HepG2 (cell line): ENCODE measurements around the gene HYAL2. TPM values are rescaled to one million over a fixed set of nuclear protein-coding genes. Genes with fewer than 3 reads are reported as not detected.
A peak's percentile ranks its signal among the peaks of the same experiment; 100 is the strongest.

Source experiments
- ARNT ChIP-seq: fragments of 450-650 bp; IDR thresholded peaks from 2 replicates; pipeline ENCODE4 v1.6.1; 2017
- E2F5 ChIP-seq: sonication (generic); formaldehyde crosslinking; conservative IDR thresholded peaks from 2 replicates; pipeline ENCODE4 v1.4.0; 2020; ENCODE audit warnings: missing genetic modification reagents
- FOXO1 ChIP-seq: sonication (generic); formaldehyde crosslinking; IDR thresholded peaks from 2 replicates; pipeline ENCODE4 v1.4.0; 2020; ENCODE audit warnings: missing genetic modification reagents
- GPN1 ChIP-seq: sonication (generic); formaldehyde crosslinking; IDR thresholded peaks from 2 replicates; pipeline ENCODE4 v1.5.1; 2020; ENCODE audit warnings: missing genetic modification reagents, borderline replicate concordance
- HMGA1 ChIP-seq: sonication (generic); formaldehyde crosslinking; conservative IDR thresholded peaks from 2 replicates; pipeline ENCODE4 v1.4.0; 2020; ENCODE audit warnings: missing genetic modification reagents
- HOXA3 ChIP-seq: sonication (generic); formaldehyde crosslinking; IDR thresholded peaks from 2 replicates; pipeline ENCODE4 v1.5.0; 2020; ENCODE audit warnings: missing genetic modification reagents
- MBD4 ChIP-seq: IDR thresholded peaks from 2 replicates; pipeline ENCODE4 v1.6.1; 2012; ENCODE audit warnings: low read length, inconsistent platforms, borderline replicate concordance
- SETDB1 ChIP-seq: sonication (generic); formaldehyde crosslinking; IDR thresholded peaks from 2 replicates; pipeline ENCODE4 v1.5.1; 2020; ENCODE audit warnings: missing genetic modification reagents, mild to moderate bottlenecking, borderline replicate concordance
- SMC3 ChIP-seq: IDR thresholded peaks from 2 replicates; pipeline ENCODE4 v1.6.1; 2011; ENCODE audit warnings: low read length, improper control_type of control experiment
- U2AF1 ChIP-seq: fragments of 200-400 bp; formaldehyde crosslinking; optimal IDR thresholded peaks from 2 replicates; pipeline ENCODE3; 2017; ENCODE audit warnings: mild to moderate bottlenecking, low read depth, low read length
- ZEB1 ChIP-seq: IDR thresholded peaks from 2 replicates; pipeline ENCODE4 v1.6.1; 2012; ENCODE audit warnings: mild to moderate bottlenecking, low read depth, inconsistent platforms; ENCODE audit not compliant: insufficient replicate concordance
- ZMYM3 ChIP-seq: sonication (generic); formaldehyde crosslinking; IDR thresholded peaks from 2 replicates; pipeline ENCODE4 v1.5.1; 2020; ENCODE audit warnings: mild to moderate bottlenecking, missing genetic modification reagents
- ZNF101 ChIP-seq: sonication (generic); formaldehyde crosslinking; IDR thresholded peaks from 2 replicates; pipeline ENCODE4 v1.4.0; 2020; ENCODE audit warnings: mild to moderate bottlenecking, low read depth, missing genetic modification reagents, borderline replicate concordance
- ZNF205 ChIP-seq: IDR thresholded peaks from 2 replicates; pipeline ENCODE4 v1.6.1; 2018; ENCODE audit warnings: missing biosample characterization, missing genetic modification reagents
- ZNF460 ChIP-seq: sonication (generic); formaldehyde crosslinking; IDR thresholded peaks from 2 replicates; pipeline ENCODE4 v1.5.1; 2020; ENCODE audit warnings: missing genetic modification reagents, mild to moderate bottlenecking, borderline replicate concordance
- ZNF556 ChIP-seq: sonication (generic); formaldehyde crosslinking; IDR thresholded peaks from 2 replicates; pipeline ENCODE4 v1.4.0; 2020; ENCODE audit warnings: mild to moderate bottlenecking, missing genetic modification reagents, borderline replicate concordance
- ZSCAN21 ChIP-seq: sonication (generic); formaldehyde crosslinking; IDR thresholded peaks from 2 replicates; pipeline ENCODE4 v1.8.0; 2022; ENCODE audit warnings: mild to moderate bottlenecking, missing genetic modification reagents, moderate library complexity, borderline replicate concordance
- polyA plus RNA-seq, 8 experiments: library from polyadenylated mRNA; depleted of rRNA in 3 of 8; stranded (reverse) in 7 of 8; unstranded in 1 of 8; fragments of >200 nt; fragmentation: Illumina TruSeq in 4 of 8; extraction: Trizol in 4 of 8; gene quantifications; 2 replicates each; pipeline versions ENCODE4 v1.2.1 to v1.2.3, GENCODE V29; 2011 to 2016; ENCODE audit warnings: low read depth in 4 of 8, missing spikeins in 1 of 8, mixed read lengths in 1 of 8; ENCODE audit not compliant: insufficient read depth in 1 of 8
- total RNA-seq, 5 experiments: library from RNA; depleted of rRNA; stranded (reverse); fragments of >200 nt; fragmentation: Illumina TruSeq; extraction: Trizol; gene quantifications; 2 replicates each; pipeline ENCODE4 v1.2.3, GENCODE V29; 2016; ENCODE audit warnings: low read depth in 1 of 5
- TF ChIP-seq, protein P1 (sequence below): sonication (generic); formaldehyde crosslinking; IDR thresholded peaks from 2 replicates; pipeline ENCODE4 v1.4.0; 2020; ENCODE audit warnings: missing genetic modification reagents, borderline replicate concordance
- TF ChIP-seq, protein P2 (sequence below), 2 experiments: sonication (generic) in 1 of 2; formaldehyde crosslinking in 1 of 2; IDR thresholded peaks; 2 replicates each; pipeline versions ENCODE4 v1.4.0 to v1.6.1; 2018 to 2020; ENCODE audit warnings: missing genetic modification reagents in 2 of 2, borderline replicate concordance in 1 of 2, low read depth in 1 of 2, mild to moderate bottlenecking in 1 of 2, missing biosample characterization in 1 of 2

The HYAL2 gene
- total and polyA plus RNA-seq, 2 of the 13 experiments (the other 11 are each of a cell fraction or from before 2014, with no cell fraction given), result 76.2 to 102 TPM

DNA sequence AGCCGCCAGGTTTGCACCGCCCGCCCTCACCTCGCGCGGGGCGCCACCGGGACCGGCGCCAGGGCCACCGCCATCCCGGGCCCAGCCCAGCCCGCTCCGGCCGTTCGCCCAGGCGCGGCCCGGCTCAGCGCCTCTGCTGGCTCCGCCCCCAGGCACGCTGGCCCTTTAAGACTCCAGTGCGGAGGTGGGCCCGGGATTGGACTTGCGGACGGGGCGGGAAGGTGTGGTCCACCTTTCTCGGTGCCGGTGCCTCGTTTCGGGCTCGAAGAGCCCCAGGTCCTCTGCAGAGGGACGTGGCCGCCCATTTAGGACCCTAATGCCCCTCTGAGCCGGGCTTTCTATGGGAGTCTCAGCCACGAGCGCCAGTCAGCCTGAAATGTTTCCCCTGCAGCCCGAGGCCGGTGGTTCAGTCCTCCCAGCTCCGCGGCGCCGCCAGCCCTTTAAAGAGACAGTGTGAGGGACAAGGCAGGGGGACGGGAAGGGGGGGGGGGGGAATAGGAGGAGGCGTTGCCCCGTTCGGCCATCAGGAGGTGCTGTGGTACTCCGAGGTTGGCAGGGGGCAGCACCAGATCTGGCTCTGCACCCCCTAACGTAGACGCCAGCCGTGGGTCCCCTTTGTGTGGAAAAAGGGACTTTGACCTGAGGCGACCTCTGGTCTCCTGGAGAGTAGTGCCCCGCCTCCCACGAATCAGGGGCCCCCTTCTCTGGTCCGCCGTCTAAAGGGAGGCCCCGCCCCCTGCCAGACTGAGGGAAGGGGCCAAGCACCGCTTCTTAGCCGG, 1.0 kb downstream of the HYAL2 start (continued):
- TF ChIP-seq SMC3, result peak; percentile 15
- TF ChIP-seq ZNF460 (CRISPR knock-in tag), result no peak; the same call in 1 of the 2 replicates
- TF ChIP-seq E2F5 (CRISPR knock-in tag), result no peak
- TF ChIP-seq, protein P1, sequence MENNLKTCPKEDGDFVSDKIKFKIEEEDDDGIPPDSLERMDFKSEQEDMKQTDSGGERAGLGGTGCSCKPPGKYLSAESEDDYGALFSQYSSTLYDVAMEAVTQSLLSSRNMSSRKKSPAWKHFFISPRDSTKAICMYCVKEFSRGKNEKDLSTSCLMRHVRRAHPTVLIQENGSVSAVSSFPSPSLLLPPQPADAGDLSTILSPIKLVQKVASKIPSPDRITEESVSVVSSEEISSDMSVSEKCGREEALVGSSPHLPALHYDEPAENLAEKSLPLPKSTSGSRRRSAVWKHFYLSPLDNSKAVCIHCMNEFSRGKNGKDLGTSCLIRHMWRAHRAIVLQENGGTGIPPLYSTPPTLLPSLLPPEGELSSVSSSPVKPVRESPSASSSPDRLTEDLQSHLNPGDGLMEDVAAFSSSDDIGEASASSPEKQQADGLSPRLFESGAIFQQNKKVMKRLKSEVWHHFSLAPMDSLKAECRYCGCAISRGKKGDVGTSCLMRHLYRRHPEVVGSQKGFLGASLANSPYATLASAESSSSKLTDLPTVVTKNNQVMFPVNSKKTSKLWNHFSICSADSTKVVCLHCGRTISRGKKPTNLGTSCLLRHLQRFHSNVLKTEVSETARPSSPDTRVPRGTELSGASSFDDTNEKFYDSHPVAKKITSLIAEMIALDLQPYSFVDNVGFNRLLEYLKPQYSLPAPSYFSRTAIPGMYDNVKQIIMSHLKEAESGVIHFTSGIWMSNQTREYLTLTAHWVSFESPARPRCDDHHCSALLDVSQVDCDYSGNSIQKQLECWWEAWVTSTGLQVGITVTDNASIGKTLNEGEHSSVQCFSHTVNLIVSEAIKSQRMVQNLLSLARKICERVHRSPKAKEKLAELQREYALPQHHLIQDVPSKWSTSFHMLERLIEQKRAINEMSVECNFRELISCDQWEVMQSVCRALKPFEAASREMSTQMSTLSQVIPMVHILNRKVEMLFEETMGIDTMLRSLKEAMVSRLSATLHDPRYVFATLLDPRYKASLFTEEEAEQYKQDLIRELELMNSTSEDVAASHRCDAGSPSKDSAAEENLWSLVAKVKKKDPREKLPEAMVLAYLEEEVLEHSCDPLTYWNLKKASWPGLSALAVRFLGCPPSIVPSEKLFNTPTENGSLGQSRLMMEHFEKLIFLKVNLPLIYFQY, result no peak
- TF ChIP-seq HOXA3 (CRISPR knock-in tag), result peak; percentile 52
- TF ChIP-seq ZMYM3 (CRISPR knock-in tag), result peak; percentile 61
- TF ChIP-seq GPN1, result no peak
- no peak for TF ChIP-seq ZNF101
- no peak for TF ChIP-seq HMGA1
- TF ChIP-seq ZEB1, result peak; percentile 50
- no peak for TF ChIP-seq ZNF205 (CRISPR knock-in tag)
- TF ChIP-seq, protein P2, sequence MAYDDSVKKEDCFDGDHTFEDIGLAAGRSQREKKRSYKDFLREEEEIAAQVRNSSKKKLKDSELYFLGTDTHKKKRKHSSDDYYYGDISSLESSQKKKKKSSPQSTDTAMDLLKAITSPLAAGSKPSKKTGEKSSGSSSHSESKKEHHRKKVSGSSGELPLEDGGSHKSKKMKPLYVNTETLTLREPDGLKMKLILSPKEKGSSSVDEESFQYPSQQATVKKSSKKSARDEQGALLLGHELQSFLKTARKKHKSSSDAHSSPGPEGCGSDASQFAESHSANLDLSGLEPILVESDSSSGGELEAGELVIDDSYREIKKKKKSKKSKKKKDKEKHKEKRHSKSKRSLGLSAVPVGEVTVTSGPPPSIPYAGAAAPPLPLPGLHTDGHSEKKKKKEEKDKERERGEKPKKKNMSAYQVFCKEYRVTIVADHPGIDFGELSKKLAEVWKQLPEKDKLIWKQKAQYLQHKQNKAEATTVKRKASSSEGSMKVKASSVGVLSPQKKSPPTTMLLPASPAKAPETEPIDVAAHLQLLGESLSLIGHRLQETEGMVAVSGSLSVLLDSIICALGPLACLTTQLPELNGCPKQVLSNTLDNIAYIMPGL (CRISPR knock-in tag; IDR thresholded peaks at IDR 0.05; ENCODE audit: borderline replicate concordance in 1 of 2, low read depth in 1 of 2), result peak; percentile 37 to 59; a peak in 2 of 4 replicates
- TF ChIP-seq MBD4, result no peak
- TF ChIP-seq ZNF556 (CRISPR knock-in tag), result no peak
- peak; percentile 76 for TF ChIP-seq U2AF1
- no peak for TF ChIP-seq FOXO1 (CRISPR knock-in tag)
- no peak for TF ChIP-seq ARNT
- peak; percentile 57 for TF ChIP-seq ZSCAN21
- no peak for TF ChIP-seq SETDB1 (CRISPR knock-in tag)
